Left forelimb (tissue), 1 donor: ENCODE results near the gene ETS1.

ENCODE experiments used
- DNase-seq: peaks from one replicate; pipeline ENCODE4 v3.0.0-alpha.2; 2018; ENCODE audit warnings: low spot score

The ETS1 gene

GRCh38 chr11:128568166-128568778, 19.1 kb downstream of the ETS1 start:
- no peak for DNase-seq

- no peak for DNase-seq
Observed at GRCh38 chr11:128567130-128567529, 20.2 kb downstream of the ETS1 start.

- no peak for DNase-seq
Observed at GRCh38 chr11:128565881-128566280, 21.5 kb downstream of the ETS1 start.

DNA sequence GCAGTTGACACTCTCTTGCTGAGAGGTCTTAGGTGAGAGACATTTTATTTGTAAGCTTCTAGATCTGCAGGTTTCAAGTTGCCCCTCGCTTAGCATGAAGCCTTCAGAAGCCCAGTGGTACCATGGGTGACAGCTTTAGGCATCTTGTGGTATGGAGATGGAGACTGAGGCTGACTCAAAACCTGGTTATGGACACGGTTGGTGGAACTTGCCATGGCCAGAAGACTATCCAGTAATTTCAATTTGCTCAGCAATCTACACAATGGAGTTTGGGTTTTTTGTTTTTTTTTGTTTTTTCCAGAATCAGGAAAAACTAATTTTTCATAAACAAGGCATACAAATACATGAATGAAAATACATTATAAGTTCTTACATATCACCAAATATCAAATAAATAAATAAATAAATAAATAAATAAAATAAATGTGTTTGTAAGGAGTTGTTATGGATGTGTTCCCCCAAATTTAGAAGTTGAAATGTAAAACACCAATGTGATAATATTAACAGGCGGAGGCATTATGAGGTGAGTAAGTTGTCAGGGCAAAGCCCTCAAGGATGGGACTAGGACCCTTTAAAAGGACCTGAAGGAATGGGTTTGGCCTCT, 22.6 kb downstream of the ETS1 start:
- DNase-seq, result no peak

DNA sequence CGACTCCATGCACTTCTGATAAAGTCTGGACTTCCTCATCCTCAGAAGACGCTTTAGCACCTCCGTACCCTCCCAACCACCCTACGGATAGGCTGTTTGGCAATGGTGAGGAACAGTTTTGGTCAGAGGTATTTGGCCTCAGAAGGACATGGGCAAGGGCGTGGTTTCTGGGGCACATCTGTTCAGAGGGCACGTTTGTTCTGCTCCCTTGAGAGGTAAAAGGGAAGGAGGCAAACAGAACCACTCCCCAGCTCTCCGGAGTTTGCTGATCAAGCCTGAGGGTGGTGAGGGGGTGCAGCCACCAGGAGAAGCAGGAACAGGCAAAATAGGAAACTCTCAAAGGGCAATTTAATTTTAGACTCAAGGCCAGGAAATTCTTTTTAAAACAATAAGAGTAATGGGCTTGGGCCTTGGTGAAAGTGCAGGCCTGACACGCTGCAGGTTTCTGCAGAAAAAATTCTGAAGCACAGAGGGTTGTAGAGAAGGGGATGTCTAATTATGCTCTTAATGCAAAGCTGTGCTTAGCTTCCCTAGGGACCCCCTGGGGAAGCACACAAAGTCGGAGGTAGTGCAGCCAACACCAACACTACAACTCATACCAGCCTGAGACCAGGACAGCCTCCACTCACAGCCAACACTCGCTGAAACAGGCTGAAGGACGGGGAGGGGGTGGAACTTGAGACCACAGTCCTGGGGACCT, 23.3 kb downstream of the ETS1 start:
- DNase-seq, result no peak

DNA sequence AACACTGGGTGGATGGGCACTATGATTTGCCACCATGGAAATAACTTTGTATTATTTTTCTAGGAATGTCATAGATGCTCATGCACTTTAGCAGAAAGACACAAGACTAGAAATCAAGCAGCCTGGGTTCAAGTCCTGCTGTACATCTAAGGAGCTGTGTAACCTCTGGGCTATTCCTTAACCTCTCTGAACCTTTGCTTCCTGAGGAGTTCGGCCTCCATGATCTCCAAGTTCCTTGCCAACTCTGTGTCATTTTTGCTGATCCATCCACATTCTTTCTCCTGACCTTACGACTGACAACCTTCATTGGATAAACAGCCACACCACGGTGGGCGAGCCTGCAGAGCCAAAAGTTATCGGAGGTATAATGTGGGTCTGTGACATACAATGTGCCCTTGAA, 24.1 kb downstream of the ETS1 start:
- DNase-seq, result no peak

DNA sequence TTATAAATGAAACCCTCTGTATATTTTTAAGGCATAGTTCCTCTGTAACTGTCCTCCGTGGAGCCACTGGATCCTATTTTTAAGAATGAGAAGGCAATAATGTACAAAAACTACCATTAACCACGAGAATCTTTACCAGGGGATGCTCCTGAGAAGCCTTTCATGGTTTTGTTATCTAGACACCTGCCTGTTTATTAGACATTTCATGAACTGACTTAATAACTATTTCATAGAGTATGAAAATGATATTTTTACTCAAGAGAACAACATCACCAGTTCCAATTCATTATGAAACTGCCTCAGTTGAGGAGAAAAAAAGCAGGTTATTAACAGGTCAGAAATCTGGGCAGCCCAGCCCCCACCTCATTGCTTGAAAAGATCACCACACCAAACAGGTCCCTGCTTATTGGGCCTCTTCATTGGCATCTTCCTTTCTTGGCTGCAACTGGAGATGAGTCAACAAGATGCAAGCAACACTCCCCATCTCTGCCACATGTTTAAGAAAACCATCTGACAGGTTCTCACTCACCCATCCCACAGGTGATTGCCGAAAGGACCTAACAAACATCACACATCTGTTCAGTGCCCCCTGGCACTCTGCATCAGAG, 27.8 kb downstream of the ETS1 start:
- no peak for DNase-seq

- DNase-seq, result no peak
Observed at GRCh38 chr11:128555606-128556005, 31.8 kb downstream of the ETS1 start.

DNA sequence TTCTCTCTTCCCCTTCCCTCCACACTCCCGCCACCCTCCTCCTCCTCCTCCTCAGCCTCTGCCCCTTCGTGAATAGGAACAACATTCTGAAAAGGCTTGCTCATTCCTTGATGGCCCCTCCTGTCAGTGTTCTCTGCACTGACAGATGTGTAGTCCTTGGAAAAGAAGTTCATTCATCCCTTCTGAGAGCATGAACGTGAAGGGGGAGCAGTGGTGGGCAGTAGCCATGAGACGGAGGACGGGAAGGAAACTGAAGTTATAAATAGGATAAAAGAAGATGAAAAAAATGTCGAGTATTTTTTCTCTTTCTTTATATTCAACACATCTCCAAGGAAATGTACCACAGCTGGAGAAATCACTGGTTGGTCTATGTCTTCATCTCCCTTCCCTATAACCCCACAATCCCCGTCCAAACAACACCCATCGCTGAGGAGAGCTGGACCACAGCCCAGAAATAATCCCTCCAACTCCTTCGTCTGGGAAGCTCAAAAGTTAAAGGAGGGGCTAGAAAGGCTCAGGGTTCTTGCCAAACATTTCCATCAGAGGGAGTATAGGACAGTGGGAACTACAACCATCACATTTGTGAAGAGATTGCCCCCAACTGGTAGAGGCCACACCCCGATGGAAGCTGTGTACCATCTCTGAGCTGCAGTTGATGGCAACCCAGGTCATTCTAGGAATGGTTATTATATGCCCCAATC, 33.5 kb downstream of the ETS1 start:
- DNase-seq, result no peak

GRCh38 chr11:128552783-128553661, 34.3 kb downstream of the ETS1 start:
- no peak for DNase-seq

- no peak for DNase-seq
Observed at GRCh38 chr11:128551611-128552335, 35.6 kb downstream of the ETS1 start.

DNA sequence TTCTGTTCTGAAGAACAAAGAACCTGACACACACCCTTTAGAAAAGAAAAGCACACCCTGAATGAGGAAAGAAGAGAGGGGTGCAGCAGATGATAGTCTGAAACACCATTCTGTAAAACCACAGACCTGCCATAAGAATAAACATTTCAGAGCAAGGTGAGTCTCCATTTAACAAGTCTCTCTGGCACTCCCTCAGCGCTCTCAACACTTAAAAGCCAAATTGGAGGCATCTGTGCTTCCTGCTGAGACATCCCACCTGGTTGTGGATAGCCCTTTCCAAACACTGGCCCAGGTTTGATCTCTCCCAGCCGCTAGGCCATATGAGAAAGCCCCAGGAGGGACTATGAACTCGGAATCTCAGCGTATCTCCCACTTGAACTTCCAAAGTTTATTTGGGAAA, 36.3 kb downstream of the ETS1 start:
- DNase-seq, result no peak

- no peak for DNase-seq
Observed at GRCh38 chr11:128550261-128550821, 37.0 kb downstream of the ETS1 start.

- DNase-seq, result no peak
Observed at GRCh38 chr11:128549256-128549944, 38.0 kb downstream of the ETS1 start.

DNA sequence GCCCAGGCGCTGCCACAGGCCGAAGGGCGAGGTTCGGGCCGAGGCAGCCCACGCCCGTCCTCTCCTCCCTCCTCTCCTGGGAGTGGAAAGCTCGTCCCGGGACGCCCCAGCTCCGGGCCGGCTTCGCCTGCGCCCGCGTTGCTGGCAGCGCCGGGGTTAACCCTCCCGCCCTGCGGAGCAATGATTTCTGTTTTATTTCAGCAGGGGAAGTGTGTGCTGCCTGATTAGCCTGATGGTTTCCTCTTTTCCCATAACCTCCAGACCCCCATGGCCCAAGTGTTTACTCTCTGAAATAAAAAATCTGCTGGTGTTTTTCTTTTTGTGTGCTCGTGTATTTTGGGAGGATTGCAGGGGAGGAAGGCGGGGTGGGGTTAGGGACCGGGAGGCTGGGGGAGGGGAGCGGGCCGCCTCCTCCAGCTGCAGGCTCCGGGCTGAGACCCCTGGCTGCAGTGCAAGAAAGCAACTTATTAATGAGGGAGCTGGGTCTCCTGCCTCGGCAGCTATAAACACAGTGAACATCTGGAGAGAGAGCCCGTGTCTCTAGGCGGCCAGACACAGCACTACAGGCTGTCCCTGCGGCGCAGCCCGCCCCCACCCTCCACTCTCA, 38.6 kb downstream of the ETS1 start:
- DNase-seq, result peak; percentile 86

DNA sequence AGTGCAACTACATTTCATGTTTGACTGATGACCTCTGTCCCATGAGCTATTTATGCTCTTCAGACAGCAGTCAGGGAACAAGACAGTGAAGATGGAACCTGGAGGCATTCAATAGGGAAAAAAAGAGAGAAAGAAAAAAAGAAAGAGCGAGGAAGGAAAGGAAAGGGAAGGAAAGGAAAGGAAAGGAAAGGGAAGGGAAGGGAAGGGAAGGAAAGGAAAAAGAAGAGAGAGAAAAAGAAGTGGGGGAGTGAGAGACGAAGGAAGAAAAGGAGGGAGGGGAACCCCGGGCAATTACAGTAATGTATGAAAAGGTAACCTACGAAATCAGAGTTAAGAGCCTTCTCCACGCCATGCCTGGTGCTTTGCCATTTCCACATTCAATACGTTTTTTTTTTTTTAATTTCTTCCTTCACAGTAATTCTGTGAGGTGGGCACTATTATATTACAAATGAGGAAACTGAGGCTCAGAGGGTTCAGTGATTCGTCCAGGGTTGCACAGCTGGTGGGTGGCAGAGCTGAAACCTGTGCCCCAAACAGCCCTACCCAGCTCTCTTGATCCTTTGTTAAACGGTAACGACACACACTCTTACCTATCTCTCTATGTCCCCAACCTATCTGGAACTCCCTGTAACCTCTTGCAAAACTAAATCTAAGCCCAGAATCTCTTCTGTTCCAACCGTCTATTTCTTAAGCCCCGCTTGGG, 39.3 kb downstream of the ETS1 start:
- DNase-seq, result no peak

DNA sequence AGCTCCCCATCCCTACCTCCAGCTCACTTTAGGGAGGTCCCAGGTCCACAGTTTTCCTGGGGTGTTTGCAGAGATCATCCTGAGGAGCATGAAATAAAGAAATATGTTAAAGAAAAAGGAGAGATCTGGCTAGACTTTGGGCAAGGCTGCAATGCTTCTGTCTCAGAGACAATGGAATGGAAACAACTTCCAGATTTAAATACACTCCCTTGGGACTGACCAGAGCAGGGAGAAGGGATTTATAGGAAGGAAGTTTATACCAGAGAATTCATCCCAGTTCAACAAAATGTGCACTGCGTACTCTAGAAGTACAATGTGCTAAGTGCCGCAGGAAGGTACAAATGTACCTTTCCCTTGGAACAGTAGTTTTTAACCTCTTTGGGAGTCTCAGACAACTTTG, 40.4 kb downstream of the ETS1 start:
- DNase-seq, result no peak

DNA sequence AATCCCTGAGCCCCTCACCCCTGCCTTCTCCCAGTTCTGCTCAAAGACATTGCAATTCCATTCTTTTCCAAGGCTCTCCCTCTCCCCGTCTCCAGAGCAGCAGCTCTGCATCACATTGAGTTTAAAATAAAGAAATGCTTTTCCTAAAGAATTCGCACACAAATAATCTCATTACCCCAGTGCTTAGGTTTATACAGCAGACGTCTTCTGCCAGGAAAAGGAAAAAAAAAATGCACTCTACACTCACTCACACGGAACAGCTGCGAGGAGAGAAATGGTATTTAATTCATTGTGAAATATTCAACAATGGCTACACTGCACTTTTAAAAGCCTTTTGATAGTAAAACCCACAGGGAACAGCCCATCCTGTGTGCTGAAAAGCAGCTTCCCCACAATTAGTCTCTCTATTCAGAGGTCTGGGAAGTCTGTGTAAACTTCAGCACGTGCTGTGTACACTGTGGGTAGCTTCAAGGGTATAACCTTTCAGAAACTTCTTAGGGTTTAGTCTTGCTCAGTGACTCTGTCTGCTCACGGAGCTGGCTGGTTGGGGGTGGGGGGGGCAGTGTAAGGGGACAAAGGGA, 42.8 kb downstream of the ETS1 start:
- DNase-seq, result no peak
